ENCODE measurements around the gene GM2A. TPM values are rescaled to one million over a fixed set of nuclear protein-coding genes. Genes with fewer than 3 reads are reported as not detected.

Gene GM2A
- polyA plus RNA-seq, 3 donors: 22.2 to 57.9 (median 28.0) TPM

- H3K9ac ChIP-seq (ENCODE audit: insufficient read depth, low read length, poor library complexity, severe bottlenecking): peak overlapping the region; percentile 61
- peaks cover 94% of the 10 kb centered on the region for H3K79me2 ChIP-seq (ENCODE audit: insufficient read depth, low read length)
- peak; percentile 94 to 98 (median 96) for DNase-seq
- H3K27me3 ChIP-seq (ENCODE audit: control insufficient read depth in 2 of 2, insufficient read depth in 2 of 2, low read length in 2 of 2): no peaks in the 10 kb centered on the region
- H3K27ac ChIP-seq (ENCODE audit: low read depth in 1 of 2, low read length in 2 of 2): peak overlapping the region; percentile 90 to 99
- intact Hi-C loops (cut with micrococcal nuclease): loop anchor here in 1 of 2 donors (5.0 kb wide), 1 partner anchor 37 kb away; the partner anchor contains the start of gene GM2A
- Mint-ChIP-seq H3K36me3 (peaks cover 48 to 53% of the 10 kb centered on the region in 2 donors), H3K9me3 (peaks cover 0 to 2% (median 0%) of the 10 kb centered on the region in 7 donors), H3K27ac (peak overlapping the region; percentile 100), H3K4me3 (peak overlapping the region; percentile 68 to 85), H3K27me3 (ENCODE audit: low read depth in 3 of 3) (peaks cover 0 to 1% (median 1%) of the 10 kb centered on the region in 3 donors), H3K4me1 (peaks cover 88% of the 10 kb centered on the region)
- peaks cover 17 to 26% of the 10 kb centered on the region in 2 donors for H3K36me3 ChIP-seq (replicated peaks in 1 of 2; ENCODE audit: control insufficient read depth in 1 of 2, insufficient read depth in 2 of 2, low read length in 2 of 2)
- H4K20me1 ChIP-seq (ENCODE audit: insufficient read depth, low read length): no peaks in the 10 kb centered on the region
- peak overlapping the region; percentile 73 for H3K4me2 ChIP-seq (replicated peaks; ENCODE audit: extremely low read depth, low read length, poor library complexity, severe bottlenecking)
- peaks cover 91 to 98% of the 10 kb centered on the region in 2 donors for H3K4me1 ChIP-seq (ENCODE audit: control insufficient read depth in 1 of 2, insufficient read depth in 2 of 2, low read length in 2 of 2)
- H3K4me3 ChIP-seq (replicated peaks in 1 of 3; ENCODE audit: low read depth in 2 of 3, low read length in 3 of 3): peak overlapping the region; percentile 0 to 64 (median 7)
- TF ChIP-seq CTCF (IDR thresholded peaks at IDR 0.05): no peak
- H3K9me3 ChIP-seq (replicated peaks in 1 of 2; ENCODE audit: control insufficient read depth in 1 of 2, insufficient read depth in 1 of 2, low read length in 2 of 2): no peaks in the 10 kb centered on the region
- 21% methylated on average over 8 of the region's 10 CpGs for WGBS (ENCODE audit: insufficient coverage)
- H2AFZ ChIP-seq (ENCODE audit: insufficient read depth, low read depth, low read length, poor library complexity, severe bottlenecking): peak overlapping the region; percentile 47
These were observed 38.1 kb upstream of the GM2A start for GRCh38 chr5:151214614-151215545.

- TF ChIP-seq CTCF (IDR thresholded peaks at IDR 0.05): no peak
- peaks cover 90% of the 10 kb centered on the region for H3K4me1 Mint-ChIP-seq
- H3K36me3 Mint-ChIP-seq: peaks cover 54 to 58% of the 10 kb centered on the region in 2 donors
- Histone ChIP-seq H4K20me1 (ENCODE audit: insufficient read depth, low read length) (no peaks in the 10 kb centered on the region), H3K36me3 (replicated peaks in 1 of 2; ENCODE audit: control insufficient read depth in 1 of 2, insufficient read depth in 2 of 2, low read length in 2 of 2) (peaks cover 17 to 32% of the 10 kb centered on the region in 2 donors), H3K4me3 (replicated peaks in 1 of 3; ENCODE audit: low read depth in 2 of 3, low read length in 3 of 3) (peak overlapping the region in 1 of 3 experiments; percentile 64), H2AFZ (ENCODE audit: insufficient read depth, low read depth, low read length, poor library complexity, severe bottlenecking) (peak overlapping the region; percentile 47), H3K4me1 (ENCODE audit: control insufficient read depth in 1 of 2, insufficient read depth in 2 of 2, low read length in 2 of 2) (peaks cover 91 to 98% of the 10 kb centered on the region in 2 donors), H3K9ac (ENCODE audit: insufficient read depth, low read length, poor library complexity, severe bottlenecking) (peak overlapping the region; percentile 61), H3K4me2 (replicated peaks; ENCODE audit: extremely low read depth, low read length, poor library complexity, severe bottlenecking) (peak overlapping the region; percentile 73), H3K27ac (ENCODE audit: low read depth in 1 of 2, low read length in 2 of 2) (peak overlapping the region; percentile 90 to 99), H3K9me3 (replicated peaks in 1 of 2; ENCODE audit: control insufficient read depth in 1 of 2, insufficient read depth in 1 of 2, low read length in 2 of 2) (no peaks in the 10 kb centered on the region), H3K79me2 (ENCODE audit: insufficient read depth, low read length) (peaks cover 94% of the 10 kb centered on the region), H3K27me3 (ENCODE audit: control insufficient read depth in 2 of 2, insufficient read depth in 2 of 2, low read length in 2 of 2) (no peaks in the 10 kb centered on the region)
- WGBS (ENCODE audit: insufficient coverage): no CpG with 5 or more reads among the region's 2 CpGs
- H3K27me3 Mint-ChIP-seq (ENCODE audit: low read depth in 3 of 3): peaks cover 0 to 1% (median 1%) of the 10 kb centered on the region in 3 donors
- DNase-seq: no peak
- H3K4me3 Mint-ChIP-seq: peak overlapping the region; percentile 68 to 85
- H3K27ac Mint-ChIP-seq: peak overlapping the region; percentile 100
- peaks cover 0 to 2% (median 0%) of the 10 kb centered on the region in 7 donors for H3K9me3 Mint-ChIP-seq
- intact Hi-C loops (cut with micrococcal nuclease): loop anchor here in 1 of 2 donors (5.0 kb wide), 1 partner anchor 37 kb away; the partner anchor contains the start of gene GM2A
These were observed 37.5 kb upstream of the GM2A start for GRCh38 chr5:151215546-151215880.
